HG03060 (cell line): ENCODE measurements around the gene NMBR.
"Not testable (repeated sequence)": the region's sequence is repeated elsewhere in the genome, so short reads cannot be mapped to it uniquely, and the experiment has no call there.

Source experiments
- ATAC-seq: cut with Tn5 transposase; IDR thresholded peaks from one replicate; pipeline ENCODE4 v1.9.1; 2021; ENCODE audit warnings: low read depth, moderate number of reproducible peaks; ENCODE audit not compliant: unreplicated experiment

NMBR gene

GRCh38 chr6:142071981-142072380, 74.9 kb downstream of the NMBR start:
- no peak for ATAC-seq

- ATAC-seq: no peak
These were observed 78.5 kb downstream of the NMBR start for GRCh38 chr6:142068416-142068815.

- not testable (repeated sequence) for ATAC-seq
These were observed 84.1 kb downstream of the NMBR start for GRCh38 chr6:142062861-142063260.

GRCh38 chr6:142058551-142059290, 88.2 kb downstream of the NMBR start:
- ATAC-seq: no peak

- peak; percentile 96 for ATAC-seq
These were observed 91.7 kb downstream of the NMBR start for GRCh38 chr6:142055219-142055618.

- ATAC-seq: no peak
These were observed 95.5 kb downstream of the NMBR start for GRCh38 chr6:142051404-142051803.

- no peak for ATAC-seq
These were observed 98.3 kb downstream of the NMBR start for GRCh38 chr6:142048593-142048980.

GRCh38 chr6:142047934-142048592, 98.9 kb downstream of the NMBR start:
- no peak for ATAC-seq

GRCh38 chr6:142045380-142046278, 101.3 kb downstream of the NMBR start:
- no peak for ATAC-seq

GRCh38 chr6:142035890-142036289, 111.0 kb downstream of the NMBR start:
- no peak for ATAC-seq

- ATAC-seq: no peak
These were observed 115.9 kb downstream of the NMBR start for GRCh38 chr6:142031035-142031434.

- ATAC-seq: no peak
These were observed 116.8 kb downstream of the NMBR start for GRCh38 chr6:142030115-142030619.

- no peak for ATAC-seq
These were observed 118.4 kb downstream of the NMBR start for GRCh38 chr6:142028527-142028926.

- not testable (repeated sequence) for ATAC-seq
These were observed 119.1 kb downstream of the NMBR start for GRCh38 chr6:142027804-142028203.

GRCh38 chr6:142027074-142027473, 119.8 kb downstream of the NMBR start:
- ATAC-seq: no peak

- ATAC-seq: no peak
These were observed 120.5 kb downstream of the NMBR start for GRCh38 chr6:142026471-142026870.
